ENCODE results near the gene DNAJB11. TPM values are rescaled to one million over a fixed set of nuclear protein-coding genes. Genes with fewer than 3 reads are reported as not detected.
A peak's percentile ranks its signal among the peaks of the same experiment; 100 is the strongest.

Gene DNAJB11
- total RNA-seq = 43.8 TPM
- long read RNA-seq, transcript DNAJB11-201 (10 exons, 1,688 nt) = major isoform, 94 of 95 reads
- long read RNA-seq, partial matches to known transcripts = 0 of 95 reads
- long read RNA-seq, other reads (novel, unspliced or antisense) = 1 of 95 reads

DNA sequence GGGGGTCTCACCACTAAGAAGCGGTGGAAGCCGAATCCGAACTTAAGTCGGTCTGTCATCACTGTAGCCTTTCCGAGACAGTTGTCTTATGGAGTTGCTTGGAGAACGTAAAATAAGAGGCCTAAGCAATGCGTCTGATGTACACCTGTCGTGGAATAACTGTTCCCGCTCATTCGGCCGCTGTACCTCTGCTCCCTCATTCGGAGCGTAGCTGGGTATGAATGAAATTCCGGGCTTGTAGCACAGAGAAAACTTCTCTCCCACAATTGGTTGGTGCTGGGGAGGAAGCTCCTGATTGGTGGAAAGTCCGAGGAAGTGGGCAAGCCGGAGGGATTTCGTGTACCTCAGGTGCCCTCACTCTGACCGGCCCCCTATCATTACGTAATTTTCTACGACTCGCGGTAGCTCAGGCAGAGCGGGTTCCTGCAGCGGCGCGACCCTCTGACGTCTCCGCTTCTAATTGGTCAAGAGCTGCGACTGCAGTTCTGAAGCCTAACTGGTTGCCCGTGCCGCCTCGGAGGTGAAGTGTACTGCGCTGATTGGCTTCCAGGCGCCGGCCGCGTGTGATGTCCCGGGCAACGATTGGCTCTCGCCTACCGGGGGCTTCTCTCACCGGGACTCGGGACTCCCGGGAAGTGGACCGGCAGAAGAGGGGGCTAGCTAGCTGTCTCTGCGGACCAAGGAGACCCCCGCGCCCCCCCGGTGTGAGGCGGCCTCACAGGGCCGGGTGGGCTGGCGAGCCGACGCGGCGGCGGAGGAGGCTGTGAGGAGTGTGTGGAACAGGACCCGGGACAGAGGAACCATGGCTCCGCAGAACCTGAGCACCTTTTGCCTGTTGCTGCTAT, at the start of gene DNAJB11:
Gene DNAJB11, plus strand, starts transcription at position 625 of the 845 bp plus-strand sequence. Its CDS starts 178 bp downstream, at position 803.
- TF ChIP-seq, protein P1, sequence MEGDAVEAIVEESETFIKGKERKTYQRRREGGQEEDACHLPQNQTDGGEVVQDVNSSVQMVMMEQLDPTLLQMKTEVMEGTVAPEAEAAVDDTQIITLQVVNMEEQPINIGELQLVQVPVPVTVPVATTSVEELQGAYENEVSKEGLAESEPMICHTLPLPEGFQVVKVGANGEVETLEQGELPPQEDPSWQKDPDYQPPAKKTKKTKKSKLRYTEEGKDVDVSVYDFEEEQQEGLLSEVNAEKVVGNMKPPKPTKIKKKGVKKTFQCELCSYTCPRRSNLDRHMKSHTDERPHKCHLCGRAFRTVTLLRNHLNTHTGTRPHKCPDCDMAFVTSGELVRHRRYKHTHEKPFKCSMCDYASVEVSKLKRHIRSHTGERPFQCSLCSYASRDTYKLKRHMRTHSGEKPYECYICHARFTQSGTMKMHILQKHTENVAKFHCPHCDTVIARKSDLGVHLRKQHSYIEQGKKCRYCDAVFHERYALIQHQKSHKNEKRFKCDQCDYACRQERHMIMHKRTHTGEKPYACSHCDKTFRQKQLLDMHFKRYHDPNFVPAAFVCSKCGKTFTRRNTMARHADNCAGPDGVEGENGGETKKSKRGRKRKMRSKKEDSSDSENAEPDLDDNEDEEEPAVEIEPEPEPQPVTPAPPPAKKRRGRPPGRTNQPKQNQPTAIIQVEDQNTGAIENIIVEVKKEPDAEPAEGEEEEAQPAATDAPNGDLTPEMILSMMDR (IDR thresholded peaks at IDR 0.05) = no peak
- intact Hi-C loops (cut with DNase I) = no loop called here
- Histone ChIP-seq H3K27me3 (no peaks in the 10 kb centered on the region), H3K36me3 (peaks cover 29% of the 10 kb centered on the region), H3K9me3 (no peaks in the 10 kb centered on the region), H3K27ac (peak within 1 kb of the TSS; percentile 93), H3K4me1 (peaks cover 27% of the 10 kb centered on the region), H3K4me3 (peak within 1 kb of the TSS; percentile 99)
- DNase-seq = peak; percentile 99
- ATAC-seq = peak; percentile 95

GRCh38 chr3:186520957-186521842, 49.3 kb upstream of the DNAJB11 start:
- Histone ChIP-seq H3K4me3 (no peak overlapping the region), H3K9me3 (no peaks in the 10 kb centered on the region), H3K27me3 (no peaks in the 10 kb centered on the region), H3K27ac (no peak overlapping the region), H3K36me3 (no peaks in the 10 kb centered on the region), H3K4me1 (no peaks in the 10 kb centered on the region)
- ATAC-seq = no peak
- TF ChIP-seq, protein P1 (IDR thresholded peaks at IDR 0.05) = no peak
- no peak for DNase-seq
- intact Hi-C loops (cut with DNase I) = no loop called here

DNA sequence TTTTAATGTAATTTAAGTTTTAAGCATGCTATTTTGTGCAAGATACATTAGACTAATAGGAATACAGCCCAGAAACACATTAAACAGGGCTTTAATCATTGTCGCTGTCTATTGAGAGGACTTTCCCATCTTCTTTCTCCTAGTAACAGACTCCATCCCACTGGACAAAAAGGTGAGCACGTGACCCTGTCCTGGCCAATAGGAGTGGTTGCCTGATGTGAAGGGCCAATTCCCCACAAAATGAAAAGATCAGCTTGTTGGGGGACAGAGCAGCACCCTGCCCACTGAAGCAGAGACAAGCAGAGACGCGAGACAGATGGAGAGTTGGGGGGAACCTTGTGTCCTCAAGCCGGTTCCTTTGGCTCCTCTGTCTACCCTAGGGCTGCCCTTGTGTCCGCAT, 47.5 kb upstream of the DNAJB11 start:
- TF ChIP-seq, protein P1 (IDR thresholded peaks at IDR 0.05) = no peak
- no peak for ATAC-seq
- H3K27me3 ChIP-seq = no peaks in the 10 kb centered on the region
- DNase-seq = no peak
- H3K27ac ChIP-seq = no peak overlapping the region
- no peak overlapping the region for H3K4me3 ChIP-seq
- no peaks in the 10 kb centered on the region for H3K4me1 ChIP-seq
- intact Hi-C loops (cut with DNase I) = no loop called here
- H3K9me3 ChIP-seq = no peaks in the 10 kb centered on the region
- H3K36me3 ChIP-seq = no peaks in the 10 kb centered on the region

DNA sequence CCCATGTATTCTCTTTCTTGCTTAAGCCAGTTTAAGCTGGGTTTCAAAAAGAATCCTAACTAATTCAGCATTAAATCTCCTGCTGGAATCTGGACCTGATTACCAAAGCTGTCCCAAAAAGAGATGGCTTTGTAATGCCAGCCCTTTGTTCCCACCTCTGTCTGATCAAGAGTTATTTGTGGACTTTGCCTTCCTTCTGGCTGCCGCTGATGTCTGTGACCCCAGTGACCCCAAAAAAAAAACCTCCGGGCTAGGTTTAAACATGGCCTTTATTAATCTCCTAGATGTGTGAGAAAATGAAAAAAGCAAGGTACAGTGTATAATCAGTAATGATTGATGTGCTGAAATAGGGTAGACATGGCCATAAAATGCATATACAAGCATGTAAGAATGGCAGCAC, 47.1 kb upstream of the DNAJB11 start:
- intact Hi-C loops (cut with DNase I) = no loop called here
- Histone ChIP-seq H3K4me1 (no peaks in the 10 kb centered on the region), H3K4me3 (no peak overlapping the region), H3K27me3 (no peaks in the 10 kb centered on the region), H3K9me3 (no peaks in the 10 kb centered on the region), H3K27ac (no peak overlapping the region), H3K36me3 (no peaks in the 10 kb centered on the region)
- ATAC-seq (no peak), DNase-seq (no peak)
- TF ChIP-seq, protein P1 (IDR thresholded peaks at IDR 0.05) = no peak

DNA sequence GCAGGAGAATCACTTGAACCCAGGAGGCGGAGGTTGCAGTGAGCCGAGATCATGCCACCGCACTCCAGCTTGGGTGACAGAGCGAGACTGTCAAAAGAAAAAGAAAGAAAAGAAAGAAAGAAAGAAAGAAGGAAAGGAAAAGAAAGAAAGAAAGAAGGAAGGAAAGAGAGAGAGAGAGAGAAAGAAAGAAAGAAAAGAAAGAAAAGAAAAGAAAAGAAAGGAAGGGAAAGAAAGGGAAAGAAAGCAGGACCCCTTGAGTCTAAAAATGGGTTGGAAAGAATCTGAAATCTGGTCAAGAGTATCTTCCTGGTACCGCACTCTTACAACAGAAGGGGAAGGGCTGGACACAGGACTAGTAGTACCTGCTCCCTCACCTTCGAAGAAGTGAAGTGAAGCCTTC, 45.9 kb upstream of the DNAJB11 start:
- TF ChIP-seq, protein P1 (IDR thresholded peaks at IDR 0.05) = no peak
- Histone ChIP-seq H3K4me1 (no peaks in the 10 kb centered on the region), H3K36me3 (no peaks in the 10 kb centered on the region), H3K9me3 (no peaks in the 10 kb centered on the region), H3K27ac (no peak overlapping the region), H3K4me3 (no peak overlapping the region), H3K27me3 (no peaks in the 10 kb centered on the region)
- DNase-seq = no peak
- no peak for ATAC-seq
- intact Hi-C loops (cut with DNase I) = no loop called here

All from upper lobe of right lung (tissue), 1 donor.